Gastrocnemius medialis (tissue), 4 donors: ENCODE data around the gene NR2C1.

Experiments used
- POLR2A ChIP-seq, 2 donors: fragments of 450-650 bp; IDR thresholded peaks; one replicate each; pipeline ENCODE4 v1.6.1; 2017; ENCODE audit warnings: antibody characterized with exemption in 2 of 2, mild to moderate bottlenecking in 2 of 2, moderate library complexity in 2 of 2
- TF ChIP-seq, protein P1 (sequence below), 5 experiments: fragments of 450-650 bp in 3 of 5; fragments of 200-600 bp in 2 of 5; sonication (generic) in 2 of 5; IDR thresholded peaks in 4 of 5; conservative IDR thresholded peaks in 1 of 5; 1 replicate in 4 of 5; 2 replicates in 1 of 5; pipeline ENCODE4 v1.5.1; 2016 to 2019; ENCODE audit warnings: antibody characterized with exemption in 5 of 5, mild to moderate bottlenecking in 3 of 5, moderate library complexity in 3 of 5

DNA sequence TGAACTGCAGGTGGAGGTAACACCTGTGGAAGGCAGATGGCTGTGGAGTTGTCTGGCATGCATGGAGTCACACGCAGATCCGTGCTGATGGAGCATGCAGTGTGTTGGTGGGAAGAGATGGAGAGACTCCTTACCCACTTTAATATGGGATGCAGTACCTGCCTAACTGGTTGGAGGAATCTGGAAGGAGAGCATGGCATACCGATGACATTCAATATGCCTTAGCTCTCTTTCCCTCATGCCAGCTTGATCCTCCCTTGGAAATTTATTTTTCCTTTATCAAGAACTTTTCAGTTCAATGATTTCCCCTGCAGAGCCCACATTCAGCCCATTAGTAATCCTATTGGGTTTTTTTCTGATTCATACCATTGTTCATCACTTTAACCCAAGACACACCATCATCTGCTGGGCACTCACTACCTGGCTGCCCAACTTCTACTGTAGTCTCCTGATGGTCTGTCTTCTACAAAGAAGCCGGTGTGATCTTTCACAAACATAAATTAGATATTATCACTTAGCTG, 25.9 kb upstream of the NR2C1 start:
- TF ChIP-seq, protein P1, sequence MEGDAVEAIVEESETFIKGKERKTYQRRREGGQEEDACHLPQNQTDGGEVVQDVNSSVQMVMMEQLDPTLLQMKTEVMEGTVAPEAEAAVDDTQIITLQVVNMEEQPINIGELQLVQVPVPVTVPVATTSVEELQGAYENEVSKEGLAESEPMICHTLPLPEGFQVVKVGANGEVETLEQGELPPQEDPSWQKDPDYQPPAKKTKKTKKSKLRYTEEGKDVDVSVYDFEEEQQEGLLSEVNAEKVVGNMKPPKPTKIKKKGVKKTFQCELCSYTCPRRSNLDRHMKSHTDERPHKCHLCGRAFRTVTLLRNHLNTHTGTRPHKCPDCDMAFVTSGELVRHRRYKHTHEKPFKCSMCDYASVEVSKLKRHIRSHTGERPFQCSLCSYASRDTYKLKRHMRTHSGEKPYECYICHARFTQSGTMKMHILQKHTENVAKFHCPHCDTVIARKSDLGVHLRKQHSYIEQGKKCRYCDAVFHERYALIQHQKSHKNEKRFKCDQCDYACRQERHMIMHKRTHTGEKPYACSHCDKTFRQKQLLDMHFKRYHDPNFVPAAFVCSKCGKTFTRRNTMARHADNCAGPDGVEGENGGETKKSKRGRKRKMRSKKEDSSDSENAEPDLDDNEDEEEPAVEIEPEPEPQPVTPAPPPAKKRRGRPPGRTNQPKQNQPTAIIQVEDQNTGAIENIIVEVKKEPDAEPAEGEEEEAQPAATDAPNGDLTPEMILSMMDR (IDR thresholded peaks at IDR 0.05 in 4 of 5, conservative IDR thresholded peaks at IDR 0.05 in 1 of 5) = no peak
- TF ChIP-seq POLR2A (IDR thresholded peaks at IDR 0.05) = no peak
